AG08395 (cell line): Measurements from ENCODE around the gene MTG2.

Source experiments
- DNase-seq: peaks from one replicate; pipeline ENCODE4 v3.0.0; 2012; ENCODE audit warnings: mixed read lengths, low spot score

Gene MTG2

DNA sequence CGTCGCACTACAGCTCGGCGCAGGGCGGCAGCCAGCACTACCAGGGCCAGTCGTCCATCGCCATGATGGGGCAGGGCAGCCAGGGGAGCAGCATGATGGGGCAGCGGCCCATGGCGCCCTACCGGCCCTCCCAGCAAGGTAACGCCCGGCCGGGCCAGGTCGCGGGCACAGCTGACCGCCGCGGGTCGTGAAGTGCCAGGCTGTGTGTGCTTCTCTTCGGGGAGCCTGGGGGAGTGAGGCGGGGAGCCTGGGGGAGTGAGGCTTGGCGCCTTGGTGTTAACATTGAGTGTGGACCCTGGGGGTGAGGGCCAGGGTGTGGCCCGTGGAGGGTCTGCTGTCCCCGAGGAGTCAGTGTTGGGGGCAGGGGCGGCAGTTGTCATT is 19.4 kb upstream of the MTG2 start:
- no peak for DNase-seq

DNA sequence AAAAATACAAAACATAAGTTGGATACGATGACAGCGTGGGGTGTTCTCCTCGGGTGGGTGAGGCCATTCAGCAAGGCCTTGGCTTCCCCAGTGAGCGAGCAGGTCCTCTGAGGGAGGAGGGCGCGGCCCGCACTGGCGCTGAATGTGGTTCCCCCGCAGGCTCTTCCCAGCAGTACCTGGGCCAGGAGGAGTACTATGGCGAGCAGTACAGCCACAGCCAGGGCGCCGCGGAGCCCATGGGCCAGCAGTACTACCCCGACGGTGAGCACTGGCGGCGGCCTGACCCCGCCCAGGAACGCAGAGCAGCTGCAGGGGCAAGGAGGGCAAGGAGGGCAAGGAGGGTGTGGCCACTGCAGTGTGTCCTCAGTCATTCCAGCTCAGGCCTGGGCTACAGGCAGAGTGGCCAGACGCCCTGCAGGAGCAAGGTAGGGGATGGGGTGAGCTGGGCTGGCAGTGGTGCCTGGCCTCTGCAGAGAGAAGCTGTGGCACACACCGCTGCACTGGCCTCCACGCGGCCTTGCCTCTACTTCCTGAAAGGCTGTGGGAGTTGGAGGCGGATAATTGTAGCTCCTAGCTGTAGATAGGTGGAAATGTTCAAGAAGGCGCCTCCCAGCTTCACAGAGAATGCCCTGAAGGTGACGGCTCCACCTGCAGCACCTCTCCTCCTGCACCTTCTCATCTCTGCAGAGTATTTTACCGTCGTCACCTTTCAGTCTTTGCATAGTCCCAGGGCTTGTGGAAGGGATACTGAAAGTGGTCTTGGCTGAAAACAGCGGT is 18.7 kb upstream of the MTG2 start:
- DNase-seq: no peak

DNA sequence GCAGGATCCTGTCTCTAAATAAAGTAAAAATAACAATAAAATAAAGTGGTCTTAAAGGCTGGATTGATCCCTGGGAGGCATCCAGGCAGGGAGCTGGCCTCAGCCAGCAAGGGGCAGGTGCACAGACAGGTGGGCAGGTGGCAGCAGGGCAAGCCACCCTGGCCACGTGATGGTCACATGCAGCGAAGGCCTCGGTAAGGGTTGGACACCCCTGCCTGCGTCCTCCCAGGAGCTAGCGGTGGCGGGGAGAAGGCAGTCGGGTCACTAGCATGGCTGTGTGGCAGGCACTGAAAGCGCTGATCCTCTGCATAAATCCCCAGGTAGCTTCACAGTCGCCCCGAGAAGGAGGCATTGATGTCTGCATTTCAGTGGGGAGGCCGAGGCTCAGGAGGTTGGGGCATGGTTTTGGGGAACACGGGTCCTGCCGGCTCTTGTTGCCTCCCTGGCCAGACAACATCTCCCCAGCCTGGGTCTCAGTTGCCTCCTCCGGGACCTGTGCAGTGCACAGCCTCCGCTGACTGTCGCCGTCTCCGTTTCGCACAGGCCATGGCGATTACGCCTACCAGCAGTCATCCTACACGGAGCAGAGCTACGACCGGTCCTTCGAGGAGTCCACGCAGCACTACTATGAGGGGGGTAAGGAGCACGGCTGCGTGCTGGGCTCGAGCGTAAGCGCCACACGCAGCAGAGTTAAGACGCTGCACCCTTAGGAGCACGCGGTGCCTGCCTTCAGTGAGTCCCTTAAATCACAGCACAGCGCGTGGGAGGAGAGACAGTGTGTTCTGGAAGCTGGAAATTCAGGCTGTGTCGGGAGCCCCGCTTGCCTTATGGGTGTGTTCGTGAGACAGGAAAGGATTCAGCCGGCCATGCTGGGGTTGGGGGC is 17.7 kb upstream of the MTG2 start:
- no peak for DNase-seq

DNA sequence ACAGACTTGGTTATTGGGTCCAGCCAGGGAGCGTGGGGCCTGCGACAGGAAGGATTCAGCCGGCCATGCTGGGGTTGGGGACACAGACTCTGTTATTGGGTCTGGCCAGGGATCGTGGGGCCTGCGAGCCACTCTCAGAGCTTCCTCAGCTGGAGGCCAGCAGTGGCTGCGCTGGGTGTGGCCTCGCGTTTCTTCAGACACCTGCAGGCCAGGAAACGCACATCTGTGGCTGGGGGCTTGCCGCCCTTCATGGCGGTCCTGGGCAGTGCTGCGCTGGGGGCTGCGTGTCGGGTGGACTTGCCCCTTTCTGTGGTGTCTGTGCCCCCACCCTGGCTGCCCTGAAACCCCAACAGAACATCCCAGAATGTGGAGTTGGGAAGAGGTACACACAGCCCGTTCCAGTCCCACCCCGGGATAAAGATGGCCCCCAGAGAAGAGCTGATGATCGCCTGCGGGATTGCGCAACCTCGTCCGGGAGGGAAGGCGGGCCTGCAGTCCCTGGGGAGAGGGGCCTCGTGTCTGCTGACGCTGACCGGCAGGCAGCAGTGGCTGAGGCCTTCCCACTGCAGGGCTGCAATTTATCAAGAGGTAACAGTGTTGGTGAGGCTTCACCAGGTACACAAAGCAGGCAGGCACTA is 16.9 kb upstream of the MTG2 start:
- DNase-seq: peak; percentile 36

DNA sequence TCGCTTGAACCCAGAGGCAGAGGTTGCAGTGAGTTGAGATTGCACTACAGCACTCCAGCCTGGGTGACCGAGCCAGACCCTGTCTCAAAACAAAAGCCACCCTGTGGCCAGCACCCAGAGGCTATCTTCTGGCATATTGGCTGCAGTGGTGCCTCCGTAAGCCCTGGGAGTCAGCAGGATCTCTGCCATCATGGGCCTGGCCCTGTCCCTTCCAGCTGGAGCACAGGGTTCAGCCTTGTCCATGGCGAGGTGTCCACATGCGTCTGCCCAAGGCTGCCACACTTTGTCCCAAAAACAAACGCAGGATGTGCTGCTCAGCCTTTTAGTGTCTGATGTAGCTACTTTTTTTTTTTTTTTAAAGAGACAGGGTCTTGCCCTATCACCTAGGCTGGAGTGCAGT is 15.4 kb upstream of the MTG2 start:
- no peak for DNase-seq

DNA sequence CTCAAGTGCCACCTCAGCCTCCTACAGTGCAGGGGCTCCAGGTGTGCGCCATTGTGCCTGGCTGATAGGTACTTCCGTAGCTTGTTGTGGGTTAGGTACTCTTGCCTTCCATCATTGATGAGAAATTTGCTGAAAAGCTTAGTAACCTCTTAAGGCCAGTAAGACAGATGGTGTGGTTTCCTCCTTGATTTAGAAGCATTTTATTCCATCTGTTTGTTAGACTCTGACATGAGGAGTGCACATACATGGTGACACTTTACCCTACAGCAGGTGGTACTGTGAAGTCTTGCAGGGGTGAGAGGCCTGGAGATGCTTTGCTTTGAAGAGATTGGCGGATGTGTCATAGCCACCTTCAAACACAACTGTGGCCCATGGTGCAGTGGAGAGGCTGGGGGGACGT is 14.8 kb upstream of the MTG2 start:
- no peak for DNase-seq

DNA sequence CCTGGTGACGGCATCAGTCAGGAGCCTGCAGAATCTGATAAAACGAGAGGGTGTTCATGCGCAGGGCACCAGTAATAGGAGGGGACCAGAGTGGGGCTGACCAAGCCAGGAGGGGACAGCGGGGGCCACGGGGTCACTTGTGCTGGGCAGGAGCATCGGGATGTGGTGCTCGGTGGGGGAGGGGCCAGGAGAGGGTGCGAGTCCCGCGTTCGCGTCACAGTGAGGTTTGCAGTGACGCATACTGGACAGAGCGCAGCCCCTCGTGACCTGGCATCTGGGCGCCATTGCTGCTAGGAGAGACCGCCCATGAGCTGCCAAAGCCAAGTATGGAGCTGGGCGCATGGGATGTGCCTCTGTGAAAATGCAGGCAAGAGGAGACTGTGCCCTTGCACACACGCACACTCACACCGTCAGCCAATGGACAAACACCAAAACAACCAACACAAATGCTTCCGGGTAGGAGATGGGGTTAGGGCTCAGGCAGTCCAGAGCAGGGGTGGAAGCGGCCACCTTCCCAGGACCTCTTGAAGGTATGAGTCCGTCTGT is 13.9 kb upstream of the MTG2 start:
- no peak for DNase-seq

DNA sequence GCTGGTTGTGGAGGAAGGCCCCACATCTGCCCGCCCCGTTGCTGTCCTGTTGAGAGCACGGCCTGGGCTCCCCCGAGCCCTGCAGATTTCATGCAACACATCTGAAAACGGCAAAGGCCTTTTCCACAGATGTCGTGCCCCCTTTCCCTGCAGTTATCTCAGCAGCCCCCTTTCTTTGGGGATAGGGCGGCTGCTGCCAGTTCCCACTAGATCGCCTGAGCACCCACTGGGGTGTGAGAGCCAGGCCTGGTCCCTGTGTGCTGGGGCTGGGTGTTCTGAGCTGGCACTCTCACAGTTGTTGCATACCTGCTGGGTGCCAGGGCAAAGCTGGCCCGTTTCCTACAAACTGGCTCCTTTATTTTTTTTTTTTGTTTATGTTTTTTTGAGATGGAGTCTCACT is 12.3 kb upstream of the MTG2 start:
- DNase-seq: no peak

DNA sequence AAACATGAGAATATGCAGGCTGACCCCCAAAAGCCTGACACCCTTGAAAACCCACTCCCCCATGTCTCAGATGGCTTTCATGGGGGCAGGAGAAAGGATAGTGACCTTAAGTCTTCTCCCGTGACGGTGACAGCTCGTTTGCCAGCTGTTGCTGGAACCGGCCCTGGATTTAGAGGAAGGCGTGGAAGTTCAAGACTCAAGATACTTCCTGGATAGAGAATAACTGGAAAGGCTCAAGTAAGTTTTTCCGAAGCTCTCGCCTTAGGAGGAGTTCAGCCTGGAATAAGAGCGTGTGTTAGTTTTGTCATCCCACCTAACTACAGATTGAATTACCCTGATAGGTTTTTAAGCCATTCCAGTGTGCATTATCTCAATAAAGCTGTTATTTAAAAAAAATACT is 11.6 kb upstream of the MTG2 start:
- DNase-seq: no peak

DNA sequence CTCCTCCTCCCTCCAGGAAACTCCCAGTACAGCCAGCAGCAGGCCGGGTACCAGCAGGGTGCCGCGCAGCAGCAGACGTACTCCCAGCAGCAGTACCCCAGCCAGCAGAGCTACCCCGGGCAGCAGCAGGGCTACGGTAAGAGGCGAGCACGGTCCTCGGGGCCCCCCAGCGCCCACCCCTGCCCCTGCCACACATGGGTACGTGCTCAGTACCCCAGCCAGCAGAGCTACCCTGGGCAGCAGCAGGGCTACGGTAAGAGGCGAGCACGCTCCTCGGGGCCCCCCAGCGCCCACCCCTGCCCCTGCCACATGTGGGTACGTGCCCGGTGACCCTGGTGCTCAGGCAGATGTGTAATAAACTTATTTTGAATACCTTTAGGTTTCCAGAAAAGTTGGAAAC is 10.2 kb upstream of the MTG2 start:
- DNase-seq: no peak

DNA sequence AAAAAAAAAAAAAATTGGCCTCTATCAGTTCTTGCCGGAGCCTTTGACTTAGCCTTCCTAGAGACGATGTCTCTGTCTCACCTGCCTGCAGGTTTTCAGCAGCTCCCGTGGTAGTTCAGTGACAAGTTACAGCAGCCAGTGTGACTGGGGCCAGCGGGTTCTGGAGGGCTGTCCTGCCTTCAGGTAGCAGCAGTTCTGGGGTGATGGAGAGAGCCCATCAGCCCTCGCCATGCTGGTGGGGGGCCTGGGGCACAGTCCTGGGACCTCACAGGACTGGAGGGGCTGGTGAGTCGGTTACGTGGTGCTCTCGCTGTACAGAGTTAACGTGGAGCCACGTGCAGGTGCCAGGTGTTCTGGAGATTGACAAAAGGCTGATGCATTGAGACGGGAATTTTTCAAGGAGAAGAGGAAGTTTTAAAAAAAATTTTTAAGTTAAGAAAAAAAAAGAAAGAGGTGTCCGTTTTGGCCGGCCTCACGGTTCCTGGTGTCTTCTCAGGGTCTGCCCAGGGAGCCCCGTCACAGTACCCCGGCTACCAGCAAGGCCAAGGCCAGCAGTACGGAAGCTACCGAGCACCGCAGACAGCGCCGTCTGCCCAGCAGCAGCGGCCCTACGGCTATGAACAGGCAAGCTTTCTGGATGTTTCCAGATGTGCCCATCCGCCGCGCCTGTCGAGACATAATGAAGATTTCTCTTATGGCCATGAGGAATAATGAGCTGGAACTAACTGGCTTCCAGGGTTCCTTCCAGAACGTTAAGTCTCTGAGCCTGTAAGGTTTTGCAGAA is 8.6 kb upstream of the MTG2 start:
- DNase-seq: no peak

DNA sequence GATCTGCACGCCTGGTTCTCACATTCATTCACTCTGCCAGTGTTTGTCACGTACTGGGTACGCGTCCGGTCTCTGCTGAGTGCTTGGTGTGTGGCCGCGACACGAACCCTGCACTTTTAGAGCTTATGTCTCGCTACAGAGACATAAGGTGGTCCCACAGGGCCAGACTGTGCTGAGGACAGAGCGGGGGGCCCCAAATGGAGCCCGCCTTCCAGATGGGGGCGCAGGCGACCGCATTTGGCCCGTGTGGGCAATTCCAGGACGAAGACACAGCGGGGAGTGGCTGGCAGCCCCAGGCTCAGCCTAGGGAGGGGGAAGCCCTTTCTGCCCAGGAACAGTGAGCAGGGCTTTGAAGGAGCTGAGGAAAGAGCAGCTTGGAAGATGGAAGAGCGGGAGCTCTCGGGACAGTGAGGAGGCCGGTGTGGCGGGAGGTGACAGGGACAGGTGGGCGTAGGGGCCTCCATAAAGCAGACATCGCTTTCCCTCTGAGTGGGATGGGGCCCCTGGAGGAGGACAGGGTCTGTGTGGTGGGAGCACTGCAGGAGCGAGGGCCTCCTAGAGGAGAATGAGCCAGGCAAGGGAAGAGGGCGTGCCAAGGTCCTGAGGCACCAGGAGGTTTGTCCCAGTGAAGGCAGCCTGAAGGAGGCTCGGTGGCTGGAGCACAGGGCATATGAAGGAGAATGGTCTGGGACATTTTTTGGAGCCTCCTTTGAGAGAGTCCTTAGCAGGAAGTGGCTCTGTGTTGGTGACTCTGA is 7.8 kb upstream of the MTG2 start:
- no peak for DNase-seq

DNA sequence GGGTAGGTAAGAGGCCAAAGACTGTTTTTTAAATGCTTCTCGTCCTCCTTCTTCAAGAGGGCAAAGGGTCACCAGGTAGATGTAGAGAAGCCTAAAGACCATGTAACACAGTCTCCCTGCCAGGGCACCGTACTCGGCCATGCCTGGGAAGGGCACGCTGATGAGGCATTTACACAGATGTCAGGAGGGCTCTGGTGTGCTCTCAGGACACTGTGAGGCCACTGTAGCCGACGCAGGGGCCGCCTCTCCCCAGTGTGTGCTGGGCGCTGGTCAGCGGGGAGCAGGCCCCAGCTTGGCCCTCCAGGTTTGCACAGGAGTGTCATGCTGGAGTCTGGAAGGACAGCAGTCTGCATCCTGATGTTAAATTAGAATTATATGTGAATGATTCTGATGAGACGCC is 7.1 kb upstream of the MTG2 start:
- no peak for DNase-seq

DNA sequence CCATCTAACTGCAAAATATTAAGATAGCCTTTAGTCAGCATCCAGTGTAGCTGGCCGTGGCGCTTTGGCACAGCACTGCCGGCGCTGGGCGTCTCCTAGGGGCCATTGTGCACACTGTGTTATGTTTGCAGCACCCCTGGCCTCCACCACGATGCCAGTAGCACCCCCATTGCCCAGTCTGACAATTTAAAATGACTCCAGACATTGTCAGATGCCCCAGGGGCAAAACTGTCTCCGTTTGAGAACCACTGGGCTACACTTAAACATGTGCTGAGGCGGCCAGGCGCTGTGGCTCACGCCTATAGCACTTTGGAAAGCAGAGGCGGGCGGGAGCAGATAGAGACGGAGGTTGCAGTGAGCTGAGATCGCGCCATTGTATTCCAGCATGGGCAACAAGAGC is 6.0 kb upstream of the MTG2 start:
- DNase-seq: no peak

DNA sequence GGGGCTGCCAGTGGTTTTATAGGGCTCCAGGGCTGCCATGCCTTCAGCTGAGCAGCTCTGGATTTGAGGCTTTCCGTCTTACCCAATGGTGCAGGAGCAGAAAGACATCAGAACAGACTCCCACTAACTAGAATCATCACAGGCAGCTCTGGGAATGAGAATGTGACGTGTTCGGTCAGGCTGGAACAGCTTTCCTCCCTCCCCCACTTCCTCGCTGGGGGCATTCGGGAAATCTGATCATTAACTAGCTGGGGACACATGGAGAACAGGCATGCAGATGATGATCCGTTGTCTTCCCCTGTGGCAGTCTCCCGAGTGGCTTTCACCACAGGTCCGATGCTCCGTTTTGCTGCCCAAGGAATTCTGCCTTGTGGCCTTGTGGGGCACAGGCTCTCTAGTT is 5.5 kb upstream of the MTG2 start:
- no peak for DNase-seq

DNA sequence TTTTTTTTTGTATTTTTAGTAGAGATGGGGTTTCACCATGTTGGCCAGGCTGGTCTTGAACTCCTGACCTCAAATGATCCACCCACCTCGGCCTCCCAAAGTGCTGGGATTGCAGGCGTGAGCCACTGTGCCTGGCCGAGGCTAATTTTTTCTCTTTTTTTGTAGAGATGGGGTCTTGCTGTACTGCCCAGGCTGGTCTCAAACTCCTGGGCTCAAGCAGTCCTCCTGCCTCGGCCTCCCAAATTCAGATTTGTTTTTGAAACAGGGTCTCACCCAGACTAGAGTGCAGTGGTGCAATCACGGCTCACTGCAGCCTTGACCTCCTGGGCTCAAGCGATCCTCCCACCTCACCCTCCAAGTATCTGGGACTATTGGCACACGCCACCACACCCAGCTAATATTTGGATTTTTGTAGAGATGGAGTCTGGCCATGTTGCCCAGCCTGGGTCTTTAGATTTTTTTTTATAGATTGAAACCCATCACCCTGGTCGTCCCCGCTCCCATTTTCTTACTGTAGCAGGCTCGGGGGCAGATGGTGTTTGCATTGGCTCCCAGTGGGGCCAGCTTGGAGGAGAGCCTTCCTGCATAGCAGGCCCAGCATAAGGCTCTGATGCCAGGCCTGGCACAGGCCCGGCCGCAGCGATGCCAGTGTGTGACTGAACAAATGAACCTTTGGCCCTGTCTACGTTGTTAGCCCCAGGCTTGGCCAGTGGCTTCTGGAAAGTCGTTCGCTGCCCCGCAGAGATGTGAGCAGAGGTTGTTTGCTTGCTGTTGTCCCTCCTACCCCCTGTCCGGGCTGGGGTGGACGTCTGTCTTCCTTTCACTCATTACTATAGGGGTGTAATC is 4.3 kb upstream of the MTG2 start:
- DNase-seq: no peak

DNA sequence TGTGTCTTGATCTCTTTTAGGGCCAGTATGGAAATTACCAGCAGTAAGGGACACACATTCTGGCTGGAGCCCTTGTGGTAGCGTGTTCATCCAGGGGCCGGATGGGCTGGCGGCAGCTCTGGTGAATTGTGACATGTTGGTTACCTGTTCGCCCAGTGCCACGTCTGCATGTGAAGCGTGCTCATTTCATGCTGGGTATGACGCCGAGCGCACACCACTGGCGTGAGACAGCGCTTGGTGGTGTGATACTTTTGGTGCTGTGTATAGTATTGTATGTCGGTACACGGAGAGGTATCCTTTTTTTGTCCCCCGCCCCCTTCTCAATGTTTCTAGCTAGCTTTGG is 3.7 kb upstream of the MTG2 start:
- DNase-seq: no peak

DNA sequence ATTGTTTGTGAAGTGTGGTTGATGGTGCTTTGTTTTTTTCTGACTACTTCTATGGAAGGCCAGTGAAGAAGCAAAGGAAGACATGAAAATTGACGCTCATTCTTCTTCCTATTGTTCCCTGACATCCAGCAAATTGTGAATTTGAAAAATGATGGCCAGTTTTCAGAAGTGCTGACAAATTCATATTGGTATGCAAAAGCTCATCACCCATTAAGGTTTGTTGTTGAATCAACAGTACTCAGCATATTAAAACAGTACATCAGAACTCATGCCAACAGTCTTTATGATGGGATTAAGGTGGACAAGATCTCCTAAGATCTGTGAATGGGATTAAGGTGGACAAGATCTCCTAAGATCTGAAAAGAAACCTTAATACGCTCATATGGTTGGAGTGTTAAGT is 1.0 kb upstream of the MTG2 start:
- no peak for DNase-seq

DNA sequence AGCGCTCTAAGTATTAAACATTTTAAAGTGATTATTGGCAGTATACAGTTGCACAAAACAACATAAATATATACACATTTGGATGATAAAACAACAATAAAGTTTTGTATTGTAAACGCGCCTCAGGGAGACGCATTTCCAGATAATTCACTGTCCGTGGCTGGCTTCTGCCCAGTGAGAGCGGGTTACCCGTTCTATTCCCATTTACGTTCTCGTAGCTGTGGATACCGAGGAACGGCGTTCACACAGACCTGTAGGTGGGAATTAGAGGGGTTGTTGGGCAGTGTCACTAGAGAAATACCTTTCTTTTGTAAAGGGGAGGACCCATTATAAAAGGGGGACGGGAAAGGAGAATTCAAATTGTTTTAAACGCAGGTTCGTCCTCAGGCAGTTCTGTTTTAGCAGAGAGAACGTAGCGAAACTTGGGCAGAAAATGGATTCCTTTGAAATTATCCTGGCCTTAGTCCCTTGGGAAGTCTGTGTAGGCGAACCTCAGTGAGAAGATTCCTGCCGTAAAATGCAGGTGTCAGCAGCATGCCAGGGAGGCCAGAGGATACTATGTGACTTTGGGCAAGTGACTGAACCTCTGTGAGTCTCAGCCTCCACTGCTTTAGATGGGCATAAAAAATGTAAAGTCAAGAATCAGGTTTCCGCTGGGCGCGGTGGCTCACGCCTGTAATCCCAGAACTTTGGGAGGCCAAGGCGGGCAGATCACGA is 756 bp downstream of the MTG2 start:
- peak; percentile 36 for DNase-seq

DNA sequence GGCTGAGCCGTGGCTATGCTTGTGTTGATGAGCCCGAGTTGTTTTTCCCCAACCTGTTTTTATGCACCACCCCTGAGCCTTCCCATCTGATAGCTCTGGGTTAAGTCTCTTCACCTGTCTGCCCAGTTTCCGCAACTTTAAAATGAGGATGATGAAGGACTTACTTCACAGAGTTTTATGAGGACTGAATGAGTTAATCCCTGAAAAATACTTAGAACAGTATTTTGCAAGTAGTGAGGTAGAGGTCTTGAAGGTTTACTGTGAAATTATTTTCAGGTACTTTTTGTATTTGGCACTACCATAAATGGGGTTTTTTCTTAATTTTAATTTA is 3.2 kb downstream of the MTG2 start:
- no peak for DNase-seq
